Measurements from ENCODE around the gene DNER.

Gene DNER

DNA sequence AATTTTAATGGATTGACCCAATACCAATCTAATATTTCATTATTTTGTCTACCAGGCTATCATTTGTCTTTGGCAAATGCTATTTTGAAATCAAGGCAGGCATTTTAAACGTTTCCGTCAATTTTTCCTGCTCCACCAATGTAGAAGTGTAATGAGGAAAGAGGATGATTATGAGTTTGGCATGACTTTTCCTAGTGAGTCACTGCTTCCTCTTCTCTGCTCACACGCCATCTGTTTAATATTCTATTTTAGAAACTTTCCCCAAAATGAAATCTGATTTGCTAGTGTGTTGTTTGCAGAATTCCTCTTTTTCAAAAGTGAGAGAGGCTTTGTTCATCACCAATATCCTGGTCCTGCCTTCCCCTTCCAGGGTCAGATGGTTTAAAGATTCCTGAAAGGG lies 400.8 kb downstream of the DNER start:
- DNase-seq: no peak

Data from kidney glomerular epithelial cell (primary cell).